Gastroesophageal sphincter (tissue), 4 donors: Measurements from ENCODE around the gene CMBL. TPM values are rescaled to one million over a fixed set of nuclear protein-coding genes. Genes with fewer than 3 reads are reported as not detected.

Experiments
- ATAC-seq: fragments of 150-250 bp; one replicate; pipeline ENCODE4 v1.9.1; 2016; ENCODE audit warnings: mild to moderate bottlenecking, moderate library complexity
- H3K27ac ChIP-seq, 4 donors: fragments of 200-600 bp; sonication (generic) in 3 of 4; 1 replicate in 3 of 4; 2 replicates in 1 of 4; pipeline ENCODE4 v1.5.1; 2016 to 2019
- H3K27me3 ChIP-seq: fragments of 200-600 bp; sonication (generic); one replicate; pipeline ENCODE4 v1.5.1; 2019
- H3K36me3 ChIP-seq, 2 donors: fragments of 200-600 bp; sonication (generic); one replicate each; pipeline ENCODE4 v1.5.1; 2019; ENCODE audit warnings: control low read depth in 1 of 2
- H3K4me1 ChIP-seq, 3 donors: fragments of 200-600 bp; sonication (generic); 1 replicate in 2 of 3; 2 replicates in 1 of 3; pipeline ENCODE4 v1.5.1; 2016 to 2019; ENCODE audit warnings: control low read depth in 2 of 3
- H3K4me3 ChIP-seq, 2 donors: fragments of 200-600 bp; sonication (generic); one replicate each; pipeline ENCODE4 v1.5.1; 2019; ENCODE audit warnings: mild to moderate bottlenecking in 1 of 2, moderate library complexity in 1 of 2
- H3K9me3 ChIP-seq, 3 donors: fragments of 200-600 bp; sonication (generic); one replicate each; pipeline ENCODE4 v1.5.1; 2017 to 2019; ENCODE audit warnings: control low read depth in 2 of 3
- EP300 ChIP-seq: sonication (generic); formaldehyde crosslinking; IDR thresholded peaks from one replicate; pipeline ENCODE4 v1.6.1; 2017; ENCODE audit warnings: antibody characterized with exemption, mild to moderate bottlenecking
- POLR2A ChIP-seq, 2 donors: fragments of 450-650 bp; IDR thresholded peaks; one replicate each; pipeline ENCODE4 v1.6.1; 2017; ENCODE audit warnings: antibody characterized with exemption in 2 of 2, mild to moderate bottlenecking in 2 of 2, moderate library complexity in 1 of 2
- POLR2AphosphoS5 ChIP-seq: sonication (generic); formaldehyde crosslinking; IDR thresholded peaks from one replicate; pipeline ENCODE4 v1.6.1; 2017; ENCODE audit warnings: antibody characterized with exemption
- WGBS, 2 donors: methylation state at CpG; one replicate each; pipeline ENCODE4 v1.1.5; 2018; ENCODE audit warnings: low coverage in 1 of 2; 5-methylcytosine and 5-hydroxymethylcytosine counted together
- small RNA-seq, 4 donors: library from RNA; depleted of rRNA; stranded (forward); fragments of <200 nt; gene quantifications; one replicate each; pipeline ENCODE3, GENCODE V24; 2016
- total RNA-seq, 4 donors: library from RNA; depleted of rRNA; stranded (reverse); fragments of >200 nt; gene quantifications; one replicate each; pipeline ENCODE4 v1.1.0, GENCODE V29; 2016
- TF ChIP-seq, protein P1 (sequence below), 4 experiments: fragments of 200-600 bp in 2 of 4; fragments of 450-650 bp in 2 of 4; sonication (generic) in 1 of 4; IDR thresholded peaks; one replicate each; pipeline ENCODE4 v1.5.1; 2017 to 2019; ENCODE audit warnings: antibody characterized with exemption in 4 of 4, mild to moderate bottlenecking in 2 of 4, moderate library complexity in 2 of 4

Gene CMBL
- total RNA-seq, 4 donors from 2014 or later: 2.2 to 7.7 (median 4.4) TPM

DNA sequence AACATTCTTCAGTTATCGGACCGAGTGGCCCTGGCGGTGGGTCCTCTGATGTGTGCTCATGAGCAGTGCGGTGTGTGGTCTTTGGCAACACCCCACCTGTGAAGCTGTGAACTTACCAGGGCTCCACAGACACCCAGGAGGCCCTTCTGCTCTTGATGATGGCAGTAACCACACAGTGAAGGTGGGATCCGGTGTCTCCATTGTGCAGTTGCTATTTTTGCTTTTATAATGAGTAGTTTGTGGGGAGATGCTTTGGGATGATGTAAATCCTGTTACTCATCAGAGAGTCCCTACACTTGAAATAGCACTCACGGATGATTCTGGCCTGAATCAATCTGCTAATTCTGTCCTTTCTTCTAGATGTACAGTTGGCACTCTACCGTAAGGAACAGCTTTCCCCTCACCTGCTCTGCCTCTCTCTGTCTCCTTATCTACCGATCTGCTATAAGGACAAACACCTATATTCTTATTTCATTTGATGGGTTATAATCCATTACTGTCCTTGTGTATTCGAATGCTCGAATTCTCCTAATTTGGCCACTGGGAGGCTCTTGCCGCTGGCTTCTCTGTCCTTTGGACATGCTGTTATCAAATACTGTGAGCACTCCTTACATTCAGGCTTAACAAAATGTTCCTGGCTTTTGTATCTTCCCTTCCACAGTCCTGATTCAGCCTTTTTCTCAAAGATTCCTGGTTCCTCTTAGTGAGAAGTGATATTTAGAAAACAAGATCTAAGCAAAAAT, 78.2 kb downstream of the CMBL start:
- H3K9me3 ChIP-seq: peaks cover 0 to 4% (median 0%) of the 10 kb centered on the region in 3 donors
- no peak overlapping the region for H3K4me3 ChIP-seq
- TF ChIP-seq POLR2AphosphoS5: no peak
- no peak for TF ChIP-seq POLR2A (IDR thresholded peaks at IDR 0.05)
- H3K36me3 ChIP-seq: peaks cover 0 to 44% of the 10 kb centered on the region in 2 donors
- H3K4me1 ChIP-seq: no peaks in the 10 kb centered on the region
- WGBS, 2 donors: 77 to 80% methylated on average over 5 to 10 of the region's 11 CpGs
- no peak overlapping the region for H3K27ac ChIP-seq
- H3K27me3 ChIP-seq: no peaks in the 10 kb centered on the region
- ATAC-seq: no peak

DNA sequence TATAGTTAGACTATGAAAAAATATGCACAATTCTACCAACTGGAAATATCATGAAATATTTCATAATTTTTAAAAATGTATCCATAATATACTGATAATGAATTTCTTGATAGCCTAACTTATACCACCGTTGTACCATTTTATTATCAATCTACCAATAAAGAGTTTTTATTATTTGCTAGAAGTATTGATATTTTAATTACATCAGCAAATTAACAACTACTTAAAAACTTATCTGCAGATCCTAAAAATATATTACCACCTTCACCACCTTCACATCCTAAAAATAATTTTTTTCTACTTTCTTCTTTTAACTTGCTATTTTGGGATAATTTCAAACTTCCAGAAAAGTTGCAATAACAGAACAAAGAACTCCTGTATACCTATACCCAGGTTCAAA, 79.4 kb downstream of the CMBL start:
- Histone ChIP-seq H3K36me3 (peaks cover 0 to 38% of the 10 kb centered on the region in 2 donors), H3K4me3 (no peak overlapping the region), H3K4me1 (no peaks in the 10 kb centered on the region), H3K27me3 (no peaks in the 10 kb centered on the region), H3K9me3 (peaks cover 0 to 10% (median 0%) of the 10 kb centered on the region in 3 donors), H3K27ac (no peak overlapping the region)
- WGBS, 2 donors: 78 to 93% methylated on average over 1 of the region's 1 CpG
- TF ChIP-seq POLR2A (IDR thresholded peaks at IDR 0.05): no peak
- TF ChIP-seq POLR2AphosphoS5: no peak
- TF ChIP-seq EP300: no peak
- TF ChIP-seq, protein P1, sequence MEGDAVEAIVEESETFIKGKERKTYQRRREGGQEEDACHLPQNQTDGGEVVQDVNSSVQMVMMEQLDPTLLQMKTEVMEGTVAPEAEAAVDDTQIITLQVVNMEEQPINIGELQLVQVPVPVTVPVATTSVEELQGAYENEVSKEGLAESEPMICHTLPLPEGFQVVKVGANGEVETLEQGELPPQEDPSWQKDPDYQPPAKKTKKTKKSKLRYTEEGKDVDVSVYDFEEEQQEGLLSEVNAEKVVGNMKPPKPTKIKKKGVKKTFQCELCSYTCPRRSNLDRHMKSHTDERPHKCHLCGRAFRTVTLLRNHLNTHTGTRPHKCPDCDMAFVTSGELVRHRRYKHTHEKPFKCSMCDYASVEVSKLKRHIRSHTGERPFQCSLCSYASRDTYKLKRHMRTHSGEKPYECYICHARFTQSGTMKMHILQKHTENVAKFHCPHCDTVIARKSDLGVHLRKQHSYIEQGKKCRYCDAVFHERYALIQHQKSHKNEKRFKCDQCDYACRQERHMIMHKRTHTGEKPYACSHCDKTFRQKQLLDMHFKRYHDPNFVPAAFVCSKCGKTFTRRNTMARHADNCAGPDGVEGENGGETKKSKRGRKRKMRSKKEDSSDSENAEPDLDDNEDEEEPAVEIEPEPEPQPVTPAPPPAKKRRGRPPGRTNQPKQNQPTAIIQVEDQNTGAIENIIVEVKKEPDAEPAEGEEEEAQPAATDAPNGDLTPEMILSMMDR (IDR thresholded peaks at IDR 0.05): no peak
- no peak for ATAC-seq

Small RNA genes within 50 kb of the gene (small RNA-seq; reads per million reads assigned to genes)
- 0 reads per million in 4 donors for gene RF00019

Other genes starting within 250 kb of the CMBL start
- gene ATPSCKMT, start 58.0 kb downstream of the CMBL start, total RNA-seq: 10 to 100 TPM; 13.9 to 16.4 (median 15.0) TPM
- gene CCT5, start 57.6 kb downstream of the CMBL start, total RNA-seq: 100 to 1,000 TPM; 113 to 208 (median 155) TPM
- 100 to 1,000 TPM in 2 of 4 donors, 10 to 100 TPM in 2; 69.9 to 106 (median 93.9) TPM for gene MARCHF6, start 45.8 kb upstream of the CMBL start, total RNA-seq
- gene ROPN1L, start 134.0 kb upstream of the CMBL start, total RNA-seq: 1 to 10 TPM in 1 of 4 donors, not detected in 3; 1.1 TPM